ENCODE measurements around the gene HDX.
A peak's percentile ranks its signal among the peaks of the same experiment; 100 is the strongest.
"Not testable (repeated sequence)": the region's sequence is repeated elsewhere in the genome, so short reads cannot be mapped to it uniquely, and the experiment has no call there.

HDX gene

GRCh38 chrX:84501798-84502628 lies at the start of gene HDX:
Gene HDX (minus strand): TSS chrX:84502453. CDS start chrX:84475397, 27,056 bp downstream.
- intact Hi-C loops (cut with DNase I) = no loop called here
- DNase-seq = peak; percentile 69 to 92 (median 84)

- intact Hi-C loops (cut with DNase I) = not testable (repeated sequence)
Observed at GRCh38 chrX:84541315-84541714, 39.1 kb upstream of the HDX start.

GRCh38 chrX:84537627-84538026 lies 35.4 kb upstream of the HDX start:
- DNase-seq; intact Hi-C loops (cut with DNase I): not testable (repeated sequence)

More at GRCh38 chrX:84541315-84541714, 39.1 kb upstream of the HDX start:
- not testable (repeated sequence) for DNase-seq

GRCh38 chrX:84488426-84488825 lies 13.8 kb downstream of the HDX start:
- no peak for DNase-seq
- intact Hi-C loops (cut with DNase I) = no loop called here

- no peak for DNase-seq
- intact Hi-C loops (cut with DNase I) = no loop called here
Observed at GRCh38 chrX:84487365-84488353, 14.6 kb downstream of the HDX start.

- no peak for DNase-seq
- intact Hi-C loops (cut with DNase I) = no loop called here
Observed at GRCh38 chrX:84479086-84479485, 23.2 kb downstream of the HDX start.

GRCh38 chrX:84477114-84477513 lies 25.1 kb downstream of the HDX start:
- intact Hi-C loops (cut with DNase I) = no loop called here
- no peak for DNase-seq

- intact Hi-C loops (cut with DNase I) = no loop called here
- no peak for DNase-seq
Observed at GRCh38 chrX:84475596-84475995, 26.7 kb downstream of the HDX start.

GRCh38 chrX:84475101-84475500 lies 27.2 kb downstream of the HDX start:
- intact Hi-C loops (cut with DNase I) = no loop called here
- no peak for DNase-seq

- no peak for DNase-seq
- intact Hi-C loops (cut with DNase I) = no loop called here
Observed at GRCh38 chrX:84469226-84469625, 33.0 kb downstream of the HDX start.

- intact Hi-C loops (cut with DNase I) = no loop called here
- DNase-seq = no peak
Observed at GRCh38 chrX:84467898-84468297, 34.4 kb downstream of the HDX start.

- intact Hi-C loops (cut with DNase I) = no loop called here
- DNase-seq = peak in 2 of 42 donors; percentile 1 to 22
Observed at GRCh38 chrX:84453351-84454246, 48.7 kb downstream of the HDX start.

- no peak for DNase-seq
- intact Hi-C loops (cut with DNase I) = no loop called here
Observed at GRCh38 chrX:84441143-84441542, 61.1 kb downstream of the HDX start.

- intact Hi-C loops (cut with DNase I) = no loop called here
- DNase-seq = peak in 1 of 42 donors; percentile 2
Observed at GRCh38 chrX:84415140-84415539, 87.1 kb downstream of the HDX start.

- no peak for DNase-seq
- intact Hi-C loops (cut with DNase I) = no loop called here
Observed at GRCh38 chrX:84363663-84364062, 138.6 kb downstream of the HDX start.

GRCh38 chrX:84363051-84363450 lies 139.2 kb downstream of the HDX start:
- DNase-seq = no peak
- intact Hi-C loops (cut with DNase I) = no loop called here

GRCh38 chrX:84362184-84362838 lies 139.9 kb downstream of the HDX start:
- no peak for DNase-seq
- intact Hi-C loops (cut with DNase I) = no loop called here

GRCh38 chrX:84358271-84358670 lies 144.0 kb downstream of the HDX start:
- no peak for DNase-seq
- intact Hi-C loops (cut with DNase I) = no loop called here
